Smooth muscle cell of the coronary artery (primary cell): ENCODE results near the gene ZNF3. TPM values are rescaled to one million over a fixed set of nuclear protein-coding genes. Genes with fewer than 3 reads are reported as not detected.

Experiments used
- total RNA-seq: library from RNA; depleted of rRNA; stranded (reverse); fragments of >200 nt; gene quantifications from 2 replicates; pipeline ENCODE4 v1.2.3, GENCODE V29; 2014; ENCODE audit warnings: low replicate concordance

ZNF3 gene
- total RNA-seq: 11.8 and 19.1 TPM in 2 replicates

GRCh38 chr7:100081535-100082102, at the start of gene ZNF3:
Gene ZNF3, minus strand, starts transcription at chr7:100081723. Its CDS starts 4,366 bp downstream, at chr7:100077357.

GRCh38 chr7:100126931-100127865, 45.7 kb upstream of the ZNF3 start, which contains the start of gene MBLAC1:
Gene MBLAC1, plus strand, starts transcription at chr7:100126967. Its CDS starts 429 bp downstream, at chr7:100127396.

GRCh38 chr7:100119072-100119969, 37.8 kb upstream of the ZNF3 start, which contains the start of the genes CNPY4 and TAF6:
Gene CNPY4, plus strand, starts transcription at chr7:100119634. Its CDS starts 111 bp downstream, at chr7:100119745.
Gene TAF6, minus strand, starts transcription at chr7:100119358. Its CDS starts 5,149 bp downstream, at chr7:100114209.

GRCh38 chr7:100101016-100101862, 19.7 kb upstream of the ZNF3 start, which contains the start of the genes AP4M1 and MCM7:
Gene AP4M1, plus strand, starts transcription at chr7:100101643. Its CDS starts 72 bp downstream, at chr7:100101715.
Gene MCM7, minus strand, starts transcription at chr7:100101397. Its CDS starts 103 bp downstream, at chr7:100101294.

GRCh38 chr7:100088621-100089457, 7.3 kb upstream of the ZNF3 start, which contains the start of gene COPS6:
Gene COPS6, plus strand, starts transcription at chr7:100088969. Its CDS starts 22 bp downstream, at chr7:100088991.

GRCh38 chr7:100049441-100050291, 31.9 kb downstream of the ZNF3 start, which contains the start of gene ZSCAN21:
Gene ZSCAN21, plus strand, starts transcription at chr7:100049774. Its CDS starts 7,233 bp downstream, at chr7:100057007.

Other genes with a start within 250 kb of the ZNF3 start
- 0.12 TPM in 1 of 2 replicates, not detected in the other for gene OR2AE1, start 204.7 kb downstream of the ZNF3 start, total RNA-seq
- gene TRIM4, start 162.2 kb downstream of the ZNF3 start, total RNA-seq: 21.2 and 32.1 TPM in 2 replicates
- not detected in 2 replicates for gene GJC3, start 152.1 kb downstream of the ZNF3 start, total RNA-seq
- gene AZGP1, start 105.7 kb downstream of the ZNF3 start, total RNA-seq: 0.30 TPM in 1 of 2 replicates, not detected in the other
- 33.1 and 37.3 TPM in 2 replicates for gene ZKSCAN1, start 66.1 kb downstream of the ZNF3 start, total RNA-seq
- 8.2 and 9.8 TPM in 2 replicates for gene ZSCAN21, start 31.9 kb downstream of the ZNF3 start, total RNA-seq
- 77.9 and 108 TPM in 2 replicates for gene COPS6, start 7.2 kb upstream of the ZNF3 start, total RNA-seq
- gene MCM7, start 19.7 kb upstream of the ZNF3 start, total RNA-seq: 23.5 and 39.1 TPM in 2 replicates
- 15.3 and 19.6 TPM in 2 replicates for gene AP4M1, start 19.9 kb upstream of the ZNF3 start, total RNA-seq
- gene TAF6, start 37.6 kb upstream of the ZNF3 start, total RNA-seq: 13.3 and 25.1 TPM in 2 replicates
- gene CNPY4, start 37.9 kb upstream of the ZNF3 start, total RNA-seq: 34.4 and 67.6 TPM in 2 replicates
- 1.4 and 2.2 TPM in 2 replicates for gene MBLAC1, start 45.2 kb upstream of the ZNF3 start, total RNA-seq
- gene LAMTOR4, start 67.2 kb upstream of the ZNF3 start, total RNA-seq: 119 and 142 TPM in 2 replicates
- 3.0 and 4.4 TPM in 2 replicates for gene TRAPPC14, start 77.0 kb upstream of the ZNF3 start, total RNA-seq
- 1.5 and 2.3 TPM in 2 replicates for gene GAL3ST4, start 86.9 kb upstream of the ZNF3 start, total RNA-seq
- 1.4 and 3.1 TPM in 2 replicates for gene GPC2, start 95.7 kb upstream of the ZNF3 start, total RNA-seq
- 0.30 and 1.4 TPM in 2 replicates for gene STAG3, start 96.2 kb upstream of the ZNF3 start, total RNA-seq
- not detected in 2 replicates for gene PVRIG, start 138.2 kb upstream of the ZNF3 start, total RNA-seq
- not detected in 2 replicates for gene SPDYE3, start 226.0 kb upstream of the ZNF3 start, total RNA-seq